HepG2 (cell line): ENCODE measurements around the gene NKX1-2. TPM values are rescaled to one million over a fixed set of nuclear protein-coding genes. Genes with fewer than 3 reads are reported as not detected.

ENCODE experiments used
- HNRNPL ChIP-seq: fragments of 200-400 bp; formaldehyde crosslinking; IDR thresholded peaks from 2 replicates; pipeline ENCODE4 v1.6.1; 2017; ENCODE audit warnings: mild to moderate bottlenecking, low read depth, low read length
- LCORL ChIP-seq, 2 experiments: fragments of 450-650 bp in 1 of 2; sonication (generic) in 1 of 2; formaldehyde crosslinking in 1 of 2; IDR thresholded peaks; 2 replicates each; pipeline versions ENCODE4 v1.5.0 to v1.6.1; 2017 to 2020; ENCODE audit warnings: antibody characterized with exemption in 1 of 2, missing genetic modification reagents in 1 of 2
- MEIS2 ChIP-seq: sonication (generic); formaldehyde crosslinking; IDR thresholded peaks from 2 replicates; pipeline ENCODE4 v1.9.0; 2021; ENCODE audit warnings: mild to moderate bottlenecking, missing genetic modification reagents
- RBM22 ChIP-seq: fragments of 200-400 bp; formaldehyde crosslinking; optimal IDR thresholded peaks from 2 replicates; pipeline ENCODE3; 2017; ENCODE audit warnings: mild to moderate bottlenecking, low read length, moderate library complexity
- SUZ12 ChIP-seq: fragments of 150-350 bp; IDR thresholded peaks from 2 replicates; pipeline ENCODE4 v1.6.1; 2014; ENCODE audit warnings: low read depth, low read length
- ZNF629 ChIP-seq: sonication (generic); formaldehyde crosslinking; conservative IDR thresholded peaks from 2 replicates; pipeline ENCODE4 v1.5.0; 2020; ENCODE audit warnings: missing genetic modification reagents
- ZNF792 ChIP-seq: IDR thresholded peaks from 2 replicates; pipeline ENCODE4 v1.6.1; 2016
- polyA plus RNA-seq, 8 experiments: library from polyadenylated mRNA; depleted of rRNA in 3 of 8; stranded (reverse) in 7 of 8; unstranded in 1 of 8; fragments of >200 nt; fragmentation: Illumina TruSeq in 4 of 8; extraction: Trizol in 4 of 8; gene quantifications; 2 replicates each; pipeline versions ENCODE4 v1.2.1 to v1.2.3, GENCODE V29; 2011 to 2016; ENCODE audit warnings: low read depth in 4 of 8, missing spikeins in 1 of 8, mixed read lengths in 1 of 8; ENCODE audit not compliant: insufficient read depth in 1 of 8
- total RNA-seq, 5 experiments: library from RNA; depleted of rRNA; stranded (reverse); fragments of >200 nt; fragmentation: Illumina TruSeq; extraction: Trizol; gene quantifications; 2 replicates each; pipeline ENCODE4 v1.2.3, GENCODE V29; 2016; ENCODE audit warnings: low read depth in 1 of 5
- TF ChIP-seq, protein P1 (sequence below): sonication (generic); formaldehyde crosslinking; IDR thresholded peaks from 2 replicates; pipeline ENCODE4 v1.4.0; 2020; ENCODE audit warnings: missing genetic modification reagents
- TF ChIP-seq, protein P2 (sequence below): sonication (generic); formaldehyde crosslinking; IDR thresholded peaks from 2 replicates; pipeline ENCODE4 v1.5.1; 2020; ENCODE audit warnings: mild to moderate bottlenecking, missing genetic modification reagents, borderline replicate concordance
- TF ChIP-seq, protein P3 (sequence below): sonication (generic); formaldehyde crosslinking; IDR thresholded peaks from 2 replicates; pipeline ENCODE4 v1.4.0; 2020; ENCODE audit warnings: missing genetic modification reagents

NKX1-2 gene
- total and polyA plus RNA-seq, 2 of the 13 experiments (the other 11 are each of a cell fraction or from before 2014, with no cell fraction given), result not detected

DNA sequence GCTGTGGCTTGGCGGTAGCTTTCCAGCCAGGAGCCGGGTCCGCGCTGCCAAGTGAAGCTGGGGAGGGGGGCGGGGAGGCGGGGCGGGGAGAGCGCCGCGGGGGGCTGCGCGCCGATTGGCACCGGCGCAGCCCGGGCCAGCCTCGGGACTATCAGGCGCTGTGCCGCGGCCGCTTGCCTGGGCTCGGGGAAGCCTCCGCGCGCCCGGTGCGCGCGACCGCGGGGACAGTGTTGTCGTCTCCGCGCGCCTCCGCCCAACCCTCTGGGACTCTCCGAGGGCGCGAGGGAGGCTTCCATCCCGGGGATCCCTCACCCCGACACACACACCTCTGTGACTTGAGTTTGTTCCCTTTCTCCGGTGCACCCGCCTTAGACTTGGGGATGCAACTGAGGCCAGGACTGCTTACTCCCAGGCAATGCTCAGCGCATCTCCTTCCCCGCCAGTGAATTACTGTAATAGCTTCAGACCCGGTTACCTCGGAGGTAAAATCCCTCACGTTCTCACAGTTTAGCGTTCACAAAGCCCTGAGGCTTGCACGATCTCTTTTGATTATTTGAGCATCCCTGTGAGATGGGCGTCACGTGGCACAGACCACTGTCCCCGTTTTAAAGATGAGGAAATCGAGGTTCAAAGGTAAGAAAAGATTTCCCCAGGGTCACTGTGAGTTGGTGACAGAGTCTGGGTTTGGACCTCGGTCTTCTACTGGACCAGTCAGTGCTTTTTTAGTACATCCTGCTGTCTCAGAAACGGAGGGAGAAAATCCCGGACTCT lies at the start of gene NKX1-2 (continued):
- TF ChIP-seq, protein P1, sequence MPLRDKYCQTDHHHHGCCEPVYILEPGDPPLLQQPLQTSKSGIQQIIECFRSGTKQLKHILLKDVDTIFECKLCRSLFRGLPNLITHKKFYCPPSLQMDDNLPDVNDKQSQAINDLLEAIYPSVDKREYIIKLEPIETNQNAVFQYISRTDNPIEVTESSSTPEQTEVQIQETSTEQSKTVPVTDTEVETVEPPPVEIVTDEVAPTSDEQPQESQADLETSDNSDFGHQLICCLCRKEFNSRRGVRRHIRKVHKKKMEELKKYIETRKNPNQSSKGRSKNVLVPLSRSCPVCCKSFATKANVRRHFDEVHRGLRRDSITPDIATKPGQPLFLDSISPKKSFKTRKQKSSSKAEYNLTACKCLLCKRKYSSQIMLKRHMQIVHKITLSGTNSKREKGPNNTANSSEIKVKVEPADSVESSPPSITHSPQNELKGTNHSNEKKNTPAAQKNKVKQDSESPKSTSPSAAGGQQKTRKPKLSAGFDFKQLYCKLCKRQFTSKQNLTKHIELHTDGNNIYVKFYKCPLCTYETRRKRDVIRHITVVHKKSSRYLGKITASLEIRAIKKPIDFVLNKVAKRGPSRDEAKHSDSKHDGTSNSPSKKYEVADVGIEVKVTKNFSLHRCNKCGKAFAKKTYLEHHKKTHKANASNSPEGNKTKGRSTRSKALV (CRISPR knock-in tag), result peak; percentile 57
- TF ChIP-seq ZNF792 (CRISPR knock-in tag) (no peak), HNRNPL (no peak), RBM22 (no peak), MEIS2 (CRISPR knock-in tag) (no peak), ZNF629 (CRISPR knock-in tag) (peak; percentile 41), LCORL (IDR thresholded peaks at IDR 0.05) (no peak), LCORL (CRISPR knock-in tag; IDR thresholded peaks at IDR 0.05) (no peak), SUZ12 (no peak)
- TF ChIP-seq, protein P2, sequence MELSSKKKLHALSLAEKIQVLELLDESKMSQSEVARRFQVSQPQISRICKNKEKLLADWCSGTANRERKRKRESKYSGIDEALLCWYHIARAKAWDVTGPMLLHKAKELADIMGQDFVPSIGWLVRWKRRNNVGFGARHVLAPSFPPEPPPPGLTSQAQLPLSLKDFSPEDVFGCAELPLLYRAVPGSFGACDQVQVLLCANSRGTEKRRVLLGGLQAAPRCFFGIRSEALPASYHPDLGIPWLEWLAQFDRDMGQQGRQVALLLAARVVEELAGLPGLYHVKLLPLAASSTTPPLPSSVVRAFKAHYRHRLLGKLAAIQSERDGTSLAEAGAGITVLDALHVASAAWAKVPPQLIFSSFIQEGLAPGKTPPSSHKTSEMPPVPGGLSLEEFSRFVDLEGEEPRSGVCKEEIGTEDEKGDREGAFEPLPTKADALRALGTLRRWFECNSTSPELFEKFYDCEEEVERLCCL (CRISPR knock-in tag), result no peak
- TF ChIP-seq, protein P3, sequence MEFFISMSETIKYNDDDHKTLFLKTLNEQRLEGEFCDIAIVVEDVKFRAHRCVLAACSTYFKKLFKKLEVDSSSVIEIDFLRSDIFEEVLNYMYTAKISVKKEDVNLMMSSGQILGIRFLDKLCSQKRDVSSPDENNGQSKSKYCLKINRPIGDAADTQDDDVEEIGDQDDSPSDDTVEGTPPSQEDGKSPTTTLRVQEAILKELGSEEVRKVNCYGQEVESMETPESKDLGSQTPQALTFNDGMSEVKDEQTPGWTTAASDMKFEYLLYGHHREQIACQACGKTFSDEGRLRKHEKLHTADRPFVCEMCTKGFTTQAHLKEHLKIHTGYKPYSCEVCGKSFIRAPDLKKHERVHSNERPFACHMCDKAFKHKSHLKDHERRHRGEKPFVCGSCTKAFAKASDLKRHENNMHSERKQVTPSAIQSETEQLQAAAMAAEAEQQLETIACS (CRISPR knock-in tag), result peak; percentile 64
